WTC11 (cell line): ENCODE results near the gene ARID3B. TPM values are rescaled to one million over a fixed set of nuclear protein-coding genes. Genes with fewer than 3 reads are reported as not detected.

Experiments
- ATAC-seq: fragments of 200-7000 bp; cut with Tn5 transposase; 2 replicates; pipeline ENCODE4 v1.10.0; 2021; ENCODE audit warnings: mild to moderate bottlenecking, moderate library complexity
- CTCF ChIA-PET: fragments of 300-600 bp; sonication (Branson Sonifier 250); formaldehyde crosslinking; loops from one replicate; lab custom pipeline; 2021; ENCODE audit warnings: antibody characterized with exemption; lab: Charles Lee
- POLR2A ChIA-PET: fragments of 350-600 bp; sonication (Branson Sonifier 250); formaldehyde crosslinking; loops from one replicate; lab custom pipeline; 2021; ENCODE audit warnings: antibody characterized with exemption; lab: Charles Lee
- DNase-seq: peaks from one replicate; pipeline ENCODE4 v3.0.0; 2021; ENCODE audit warnings: low spot score
- H3K27ac Mint-ChIP-seq: 2 replicates; pipeline ENCODE4 v1.8.0; 2021; ENCODE audit warnings: mixed read lengths
- H3K27me3 Mint-ChIP-seq: 2 replicates; pipeline ENCODE4 v1.8.0; 2021; ENCODE audit warnings: low read depth, mild to moderate bottlenecking, moderate library complexity, mixed read lengths
- H3K36me3 Mint-ChIP-seq: 2 replicates; pipeline ENCODE4 v1.8.0; 2021; ENCODE audit warnings: mixed read lengths
- H3K4me1 Mint-ChIP-seq: 2 replicates; pipeline ENCODE4 v1.8.0; 2022; ENCODE audit warnings: mixed read lengths
- H3K4me3 Mint-ChIP-seq: 2 replicates; pipeline ENCODE4 v1.8.0; 2021; ENCODE audit warnings: mild to moderate bottlenecking, moderate library complexity, mixed read lengths
- H3K9me3 Mint-ChIP-seq: 2 replicates; pipeline ENCODE4 v1.8.0; 2021; ENCODE audit warnings: mixed read lengths
- E2F1 ChIP-seq: sonication (generic); formaldehyde crosslinking; IDR thresholded peaks from 2 replicates; pipeline ENCODE4 v1.8.0; 2022; ENCODE audit warnings: mild to moderate bottlenecking, missing genetic modification reagents
- E2F5 ChIP-seq: sonication (generic); formaldehyde crosslinking; IDR thresholded peaks from 2 replicates; pipeline ENCODE4 v1.8.1; 2022; ENCODE audit warnings: mild to moderate bottlenecking, moderate library complexity, missing genetic modification reagents
- ERG ChIP-seq: fragments of 250-450 bp; sonication (Bioruptor Pico); IDR thresholded peaks from 2 replicates; pipeline ENCODE4 v1.8.0; 2021; ENCODE audit warnings: mild to moderate bottlenecking
- ESRRA ChIP-seq: sonication (generic); formaldehyde crosslinking; IDR thresholded peaks from 2 replicates; pipeline ENCODE4 v1.8.1; 2022; ENCODE audit warnings: mild to moderate bottlenecking, missing genetic modification reagents, borderline replicate concordance
- ETV6 ChIP-seq: sonication (generic); formaldehyde crosslinking; IDR thresholded peaks from 2 replicates; pipeline ENCODE4 v1.8.1; 2022; ENCODE audit warnings: mild to moderate bottlenecking, missing genetic modification reagents
- GTF2I ChIP-seq: fragments of 250-450 bp; sonication (Bioruptor Pico); conservative IDR thresholded peaks from 2 replicates; pipeline ENCODE4 v1.4.0; 2021; ENCODE audit warnings: mild to moderate bottlenecking
- MAX ChIP-seq: sonication (generic); formaldehyde crosslinking; IDR thresholded peaks from 2 replicates; pipeline ENCODE4 v1.8.0; 2022; ENCODE audit warnings: mild to moderate bottlenecking, missing genetic modification reagents
- MLX ChIP-seq: sonication (generic); formaldehyde crosslinking; IDR thresholded peaks from 2 replicates; pipeline ENCODE4 v1.8.1; 2023; ENCODE audit warnings: mild to moderate bottlenecking, missing genetic modification reagents, moderate library complexity
- NR2C2 ChIP-seq: sonication (generic); formaldehyde crosslinking; IDR thresholded peaks from 2 replicates; pipeline ENCODE4 v1.8.0; 2022; ENCODE audit warnings: mild to moderate bottlenecking, missing genetic modification reagents
- NR3C1 ChIP-seq: sonication (generic); formaldehyde crosslinking; conservative IDR thresholded peaks from 2 replicates; pipeline ENCODE4 v1.8.1; 2023; ENCODE audit warnings: low read depth, mild to moderate bottlenecking, missing genetic modification reagents
- OVOL2 ChIP-seq: fragments of 250-450 bp; sonication (Bioruptor Pico); IDR thresholded peaks from 2 replicates; pipeline ENCODE4 v1.9.0; 2021; ENCODE audit warnings: mild to moderate bottlenecking, borderline replicate concordance
- RELA ChIP-seq: sonication (generic); formaldehyde crosslinking; IDR thresholded peaks from 2 replicates; pipeline ENCODE4 v1.8.1; 2022; ENCODE audit warnings: missing genetic modification reagents, mild to moderate bottlenecking, borderline replicate concordance
- SMAD3 ChIP-seq: sonication (generic); formaldehyde crosslinking; IDR thresholded peaks from 2 replicates; pipeline ENCODE4 v1.8.0; 2022; ENCODE audit warnings: missing genetic modification reagents, mild to moderate bottlenecking, borderline replicate concordance
- SMAD4 ChIP-seq: sonication (generic); formaldehyde crosslinking; IDR thresholded peaks from 2 replicates; pipeline ENCODE4 v1.8.0; 2022; ENCODE audit warnings: mild to moderate bottlenecking, missing genetic modification reagents
- TCF7 ChIP-seq: sonication (generic); formaldehyde crosslinking; IDR thresholded peaks from 2 replicates; pipeline ENCODE4 v1.8.0; 2022; ENCODE audit warnings: mild to moderate bottlenecking, low read depth, missing genetic modification reagents, moderate library complexity
- TEAD1 ChIP-seq: sonication (generic); formaldehyde crosslinking; IDR thresholded peaks from 2 replicates; pipeline ENCODE4 v1.8.0; 2022; ENCODE audit warnings: mild to moderate bottlenecking, missing genetic modification reagents
- TEAD4 ChIP-seq: sonication (generic); formaldehyde crosslinking; IDR thresholded peaks from 2 replicates; pipeline ENCODE4 v1.8.0; 2022; ENCODE audit warnings: mild to moderate bottlenecking, missing genetic modification reagents
- ZBTB21 ChIP-seq: sonication (generic); formaldehyde crosslinking; IDR thresholded peaks from 2 replicates; pipeline ENCODE4 v1.8.1; 2023; ENCODE audit warnings: mild to moderate bottlenecking, missing genetic modification reagents, borderline replicate concordance
- ZNF121 ChIP-seq: sonication (generic); formaldehyde crosslinking; IDR thresholded peaks from 2 replicates; pipeline ENCODE4 v1.8.0; 2023; ENCODE audit warnings: missing genetic modification reagents
- ZNF219 ChIP-seq: sonication (generic); formaldehyde crosslinking; IDR thresholded peaks from 2 replicates; pipeline ENCODE4 v1.8.0; 2023; ENCODE audit warnings: missing genetic modification reagents, mild to moderate bottlenecking, borderline replicate concordance
- ZNF232 ChIP-seq: sonication (generic); formaldehyde crosslinking; IDR thresholded peaks from 2 replicates; pipeline ENCODE4 v1.8.0; 2022; ENCODE audit warnings: mild to moderate bottlenecking, missing genetic modification reagents
- ZNF317 ChIP-seq: sonication (generic); formaldehyde crosslinking; IDR thresholded peaks from 2 replicates; pipeline ENCODE4 v1.8.1; 2023; ENCODE audit warnings: low read depth, mild to moderate bottlenecking, moderate library complexity, missing genetic modification reagents, borderline replicate concordance
- ZNF425 ChIP-seq: fragments of 250-450 bp; sonication (Bioruptor Pico); conservative IDR thresholded peaks from 2 replicates; pipeline ENCODE4 v1.9.0; 2021; ENCODE audit warnings: mild to moderate bottlenecking
- ZNF671 ChIP-seq: fragments of 250-450 bp; sonication (Bioruptor Pico); IDR thresholded peaks from 2 replicates; pipeline ENCODE4 v1.8.0; 2021; ENCODE audit warnings: mild to moderate bottlenecking
- total RNA-seq: library from RNA; stranded (reverse); gene quantifications from 3 replicates; pipeline ENCODE4 v1.2.3, GENCODE V29; 2021

Gene ARID3B
- total RNA-seq, 1 experiment from 2014 or later = 133 TPM

- ChIA-PET POLR2A (no interaction called here), CTCF (no interaction called here)
- no peak overlapping the region for H3K4me3 Mint-ChIP-seq
- H3K36me3 Mint-ChIP-seq = peaks cover 67% of the 10 kb centered on the region
- no peak for TF ChIP-seq E2F1 (CRISPR knock-in tag)
- no peak for TF ChIP-seq ERG (CRISPR knock-in tag)
- no peak for TF ChIP-seq GTF2I (CRISPR knock-in tag)
- no peak for TF ChIP-seq ETV6 (CRISPR knock-in tag)
- TF ChIP-seq ESRRA (CRISPR knock-in tag) = no peak
- no peak for ATAC-seq
- H3K9me3 Mint-ChIP-seq = no peaks in the 10 kb centered on the region
- no peak overlapping the region for H3K27ac Mint-ChIP-seq
- H3K27me3 Mint-ChIP-seq = no peaks in the 10 kb centered on the region
- no peak for DNase-seq
- H3K4me1 Mint-ChIP-seq = peaks cover 17% of the 10 kb centered on the region
Observed at GRCh38 chr15:74592222-74592621, 51.2 kb downstream of the ARID3B start.

GRCh38 chr15:74593122-74593521 is 52.1 kb downstream of the ARID3B start:
- no peaks in the 10 kb centered on the region for H3K9me3 Mint-ChIP-seq
- TF ChIP-seq MAX = no peak
- TF ChIP-seq NR3C1 = no peak
- TF ChIP-seq E2F5 = no peak
- no peak for TF ChIP-seq SMAD3 (CRISPR knock-in tag)
- TF ChIP-seq NR2C2 (CRISPR knock-in tag) = no peak
- no peak for TF ChIP-seq RELA (CRISPR knock-in tag)
- TF ChIP-seq ZNF425 (CRISPR knock-in tag) = no peak
- no peak for TF ChIP-seq ZBTB21 (CRISPR knock-in tag)
- TF ChIP-seq TEAD4 (CRISPR knock-in tag) = no peak
- TF ChIP-seq ZNF671 (CRISPR knock-in tag) = no peak
- no peak for TF ChIP-seq ZNF121 (CRISPR knock-in tag)
- TF ChIP-seq MLX = no peak
- TF ChIP-seq OVOL2 (CRISPR knock-in tag) = no peak
- no peak for TF ChIP-seq TCF7 (CRISPR knock-in tag)
- no peak for TF ChIP-seq ZNF219 (CRISPR knock-in tag)
- no peak for TF ChIP-seq SMAD4 (CRISPR knock-in tag)
- no peak for TF ChIP-seq TEAD1 (CRISPR knock-in tag)
- TF ChIP-seq ZNF232 = no peak
- TF ChIP-seq ZNF317 = no peak
- TF ChIP-seq, all 79 proteins: peak for 0
- Mint-ChIP-seq H3K4me1 (peaks cover 14% of the 10 kb centered on the region), H3K4me3 (no peak overlapping the region), H3K27me3 (no peaks in the 10 kb centered on the region), H3K27ac (no peak overlapping the region), H3K36me3 (peaks cover 68% of the 10 kb centered on the region)
- DNase-seq (no peak), ATAC-seq (no peak)
- CTCF ChIA-PET = no interaction called here
- POLR2A ChIA-PET = no interaction called here
